HG03439 (cell line): Measurements from ENCODE around the gene SPOP.
"Not testable (repeated sequence)": the region's sequence is repeated elsewhere in the genome, so short reads cannot be mapped to it uniquely, and the experiment has no call there.

Source experiments
- ATAC-seq: cut with Tn5 transposase; IDR thresholded peaks from one replicate; pipeline ENCODE4 v1.9.1; 2021; ENCODE audit warnings: mild to moderate bottlenecking, moderate library complexity; ENCODE audit not compliant: unreplicated experiment

The SPOP gene

GRCh38 chr17:49696233-49696761, 18.4 kb upstream of the SPOP start:
- ATAC-seq, result peak; percentile 41

DNA sequence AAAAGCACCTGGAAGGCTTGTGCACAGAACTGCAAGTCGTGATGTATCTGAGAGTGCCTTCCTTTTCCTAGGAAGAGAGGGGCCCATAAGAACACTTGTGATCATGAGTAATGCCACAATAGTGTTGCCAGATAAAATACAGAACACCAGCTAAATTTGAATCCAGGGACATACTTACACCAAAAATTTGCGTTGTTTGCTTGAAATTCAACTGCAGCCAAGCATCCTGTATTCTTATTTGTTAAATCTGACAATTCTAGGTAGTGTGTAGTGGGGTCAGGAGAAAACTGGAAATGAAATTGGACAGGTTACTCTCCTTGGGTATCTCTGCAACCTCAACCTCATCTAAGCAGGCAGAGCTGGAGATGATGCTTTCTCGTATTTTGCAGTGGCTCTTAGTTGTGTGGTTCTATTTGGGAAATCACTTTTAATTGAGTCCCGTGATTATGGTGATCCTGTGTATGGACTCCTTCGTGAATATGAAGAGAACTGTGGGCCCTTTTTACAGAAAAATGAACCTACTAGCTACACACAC, 17.9 kb upstream of the SPOP start:
- ATAC-seq, result no peak

- ATAC-seq, result no peak
These were observed 17.2 kb upstream of the SPOP start for GRCh38 chr17:49694847-49695697.

- ATAC-seq, result no peak
These were observed 14.9 kb upstream of the SPOP start for GRCh38 chr17:49692751-49693150.

GRCh38 chr17:49691677-49692191, 13.8 kb upstream of the SPOP start:
- no peak for ATAC-seq

DNA sequence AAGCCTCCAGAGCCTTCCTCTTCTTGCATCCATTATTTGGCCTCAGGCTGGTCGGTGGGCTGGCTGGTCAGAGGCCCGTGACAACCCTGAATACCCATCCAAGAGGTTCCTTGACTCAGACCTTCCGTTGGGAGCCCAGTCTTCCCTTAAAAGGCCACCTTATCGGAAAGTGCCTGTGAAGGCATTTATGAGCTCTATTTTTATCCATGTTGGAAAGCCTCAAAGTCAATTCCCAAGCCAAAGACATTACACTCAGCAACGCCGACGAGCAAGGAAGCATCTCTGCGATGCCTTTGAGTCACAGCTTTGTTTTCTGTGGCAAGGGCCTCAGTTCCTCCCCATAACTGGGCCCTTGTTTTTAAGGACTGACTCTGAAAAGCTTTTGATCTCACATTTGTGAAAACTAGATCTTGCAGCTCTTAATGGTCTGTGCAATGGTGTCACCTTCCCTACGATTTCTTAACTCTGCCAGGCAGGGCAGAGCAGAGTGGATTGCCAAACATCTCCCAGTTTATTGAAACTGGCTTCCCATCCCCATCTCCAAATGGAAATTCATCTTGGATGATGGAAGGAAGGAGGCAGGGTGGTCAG, 13.3 kb upstream of the SPOP start:
- ATAC-seq, result no peak

DNA sequence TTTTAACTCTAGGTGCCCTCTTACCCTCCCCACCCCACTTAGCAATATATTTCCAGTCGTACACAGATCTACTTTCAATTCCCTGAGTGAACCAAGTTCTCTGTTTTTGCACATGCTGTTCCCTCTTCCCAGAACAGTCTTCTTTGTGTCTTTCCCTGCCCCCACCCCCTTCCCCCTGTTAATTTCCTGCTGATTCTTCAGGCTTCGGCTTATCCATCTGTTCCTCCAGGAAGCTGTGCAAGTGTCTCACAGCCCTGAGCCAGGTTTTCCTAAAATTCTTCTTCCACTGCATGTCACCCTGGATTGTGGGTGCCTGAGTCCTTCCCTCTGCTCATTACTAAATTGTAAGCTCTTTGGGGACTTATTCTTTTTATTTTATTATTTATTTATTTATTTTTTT, 12.4 kb upstream of the SPOP start:
- no peak for ATAC-seq

- no peak for ATAC-seq
These were observed 11.0 kb upstream of the SPOP start for GRCh38 chr17:49688848-49689247.

DNA sequence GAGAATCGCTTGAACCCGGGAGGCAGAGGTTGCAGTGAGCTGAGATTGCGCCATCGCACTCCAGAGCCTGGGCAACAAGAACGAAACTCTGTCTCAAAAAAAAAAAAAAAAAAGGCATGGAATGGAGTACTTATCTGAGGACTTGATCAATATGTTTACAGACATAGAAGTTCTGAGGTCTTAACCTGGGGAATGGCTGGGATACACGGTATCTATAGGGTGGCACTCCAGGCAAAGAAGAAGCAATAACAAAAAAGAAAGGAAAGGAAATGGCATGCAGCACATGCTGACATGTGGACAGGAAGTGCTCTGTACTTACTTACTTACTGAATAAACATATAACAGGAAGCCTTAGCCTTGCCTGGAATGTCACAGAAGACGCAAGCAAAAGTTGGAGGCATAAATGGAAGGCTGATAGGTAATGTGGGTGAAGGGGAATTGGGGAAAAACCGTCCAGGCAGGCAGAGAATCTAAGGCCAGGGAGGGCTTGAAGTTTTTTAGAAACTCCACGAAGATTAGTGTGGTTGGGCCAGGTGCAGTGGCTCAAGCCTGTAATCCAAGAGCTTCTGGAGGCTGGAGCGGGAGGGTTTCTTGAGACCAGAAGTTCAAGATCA, 10.1 kb upstream of the SPOP start:
- no peak for ATAC-seq

GRCh38 chr17:49681106-49681979, 3.4 kb upstream of the SPOP start:
- ATAC-seq, result no peak

- no peak for ATAC-seq
These were observed 2.4 kb upstream of the SPOP start for GRCh38 chr17:49680314-49680713.

GRCh38 chr17:49677134-49677932, 564 bp downstream of the SPOP start:
- peak; percentile 52 for ATAC-seq

- peak; percentile 53 for ATAC-seq
These were observed 1.5 kb downstream of the SPOP start for GRCh38 chr17:49676276-49676868.

GRCh38 chr17:49674507-49674906, 3.4 kb downstream of the SPOP start:
- ATAC-seq, result no peak

DNA sequence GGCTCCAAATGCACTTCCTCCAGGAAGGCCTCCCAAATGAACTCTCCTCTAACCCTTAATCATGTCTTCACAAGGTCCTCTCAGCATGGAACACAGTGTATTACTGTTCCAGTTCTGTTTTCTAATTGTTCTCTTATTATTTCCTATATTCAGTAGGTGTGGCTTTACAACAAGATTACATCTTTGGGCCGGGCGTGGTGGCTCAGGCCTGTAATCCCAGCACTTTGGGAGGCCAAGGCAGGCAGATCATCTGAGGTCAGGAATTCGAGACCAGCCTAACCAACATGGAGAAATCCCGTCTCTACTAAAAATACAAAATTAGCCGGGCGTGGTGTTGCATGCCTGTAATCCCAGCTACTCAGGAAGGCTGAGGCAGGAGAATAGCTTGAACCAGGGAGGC, 4.2 kb downstream of the SPOP start:
- ATAC-seq, result not testable (repeated sequence)

GRCh38 chr17:49670641-49671040, 7.3 kb downstream of the SPOP start:
- ATAC-seq, result no peak

- no peak for ATAC-seq
These were observed 7.9 kb downstream of the SPOP start for GRCh38 chr17:49670002-49670401.

- no peak for ATAC-seq
These were observed 10.0 kb downstream of the SPOP start for GRCh38 chr17:49667854-49668253.

DNA sequence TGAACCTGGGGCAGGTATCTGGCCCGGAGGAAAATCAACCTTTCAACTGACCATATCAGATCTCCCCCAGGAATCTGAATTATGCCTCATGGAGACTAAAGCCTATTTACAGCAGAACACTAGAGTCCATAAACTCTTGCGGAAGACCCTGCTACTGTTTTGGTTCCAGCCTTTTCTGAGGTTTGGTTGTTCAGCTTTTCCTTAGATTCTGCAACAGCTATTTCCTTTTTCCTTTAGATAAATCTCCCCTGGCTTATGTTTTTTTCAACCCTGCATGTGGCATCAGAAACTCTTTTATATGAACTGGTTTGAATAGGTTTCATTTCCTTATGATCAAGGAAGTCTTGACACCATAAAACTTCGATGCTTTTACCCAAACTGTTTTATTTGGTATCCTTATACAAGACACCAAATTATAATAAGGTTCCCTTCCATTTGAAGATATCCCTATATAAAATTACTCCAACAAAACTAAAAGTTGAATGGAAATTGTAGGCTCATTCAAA, 13.1 kb downstream of the SPOP start:
- ATAC-seq, result no peak
